Measurements from ENCODE around the gene ATP2B1.

DNA sequence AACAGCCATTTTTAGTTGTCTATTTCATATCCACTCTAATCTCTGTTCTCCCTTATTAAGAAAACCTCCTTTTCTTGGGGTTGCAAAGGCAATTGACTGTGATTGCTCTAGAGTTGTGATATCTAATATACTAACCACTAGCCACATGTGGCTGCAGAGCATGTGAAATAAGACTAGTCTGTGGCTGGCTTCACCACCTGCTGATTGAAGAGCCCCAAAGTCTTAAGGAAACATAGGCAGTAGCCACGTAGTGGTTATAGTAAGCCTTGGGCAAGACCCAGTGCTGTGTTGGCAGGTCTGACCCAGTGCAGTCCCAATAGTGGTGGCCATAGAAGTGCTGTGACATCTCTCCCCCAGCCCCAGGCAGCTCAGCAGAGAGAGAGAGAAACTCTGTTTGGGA, 28.4 kb upstream of the ATP2B1 start:
- TF ChIP-seq ZNF557 (CRISPR knock-in tag; IDR thresholded peaks at IDR 0.05) (no peak), ZNF780A (CRISPR knock-in tag; IDR thresholded peaks at IDR 0.05) (no peak), ZNF501 (CRISPR knock-in tag; IDR thresholded peaks at IDR 0.05) (no peak), ZZZ3 (CRISPR knock-in tag; IDR thresholded peaks at IDR 0.05; ENCODE audit: borderline replicate concordance) (no peak), ATF7 (IDR thresholded peaks at IDR 0.05) (no peak), ATF7 (CRISPR knock-in tag; IDR thresholded peaks at IDR 0.05) (no peak), MAFG (CRISPR knock-in tag; IDR thresholded peaks at IDR 0.05) (no peak), ASH2L (IDR thresholded peaks at IDR 0.05; ENCODE audit: insufficient read length, low read depth, low read length) (no peak), KLF11 (CRISPR knock-in tag; IDR thresholded peaks at IDR 0.05) (no peak), RBAK (CRISPR knock-in tag; IDR thresholded peaks at IDR 0.05) (no peak)
- TF ChIP-seq, protein P1, sequence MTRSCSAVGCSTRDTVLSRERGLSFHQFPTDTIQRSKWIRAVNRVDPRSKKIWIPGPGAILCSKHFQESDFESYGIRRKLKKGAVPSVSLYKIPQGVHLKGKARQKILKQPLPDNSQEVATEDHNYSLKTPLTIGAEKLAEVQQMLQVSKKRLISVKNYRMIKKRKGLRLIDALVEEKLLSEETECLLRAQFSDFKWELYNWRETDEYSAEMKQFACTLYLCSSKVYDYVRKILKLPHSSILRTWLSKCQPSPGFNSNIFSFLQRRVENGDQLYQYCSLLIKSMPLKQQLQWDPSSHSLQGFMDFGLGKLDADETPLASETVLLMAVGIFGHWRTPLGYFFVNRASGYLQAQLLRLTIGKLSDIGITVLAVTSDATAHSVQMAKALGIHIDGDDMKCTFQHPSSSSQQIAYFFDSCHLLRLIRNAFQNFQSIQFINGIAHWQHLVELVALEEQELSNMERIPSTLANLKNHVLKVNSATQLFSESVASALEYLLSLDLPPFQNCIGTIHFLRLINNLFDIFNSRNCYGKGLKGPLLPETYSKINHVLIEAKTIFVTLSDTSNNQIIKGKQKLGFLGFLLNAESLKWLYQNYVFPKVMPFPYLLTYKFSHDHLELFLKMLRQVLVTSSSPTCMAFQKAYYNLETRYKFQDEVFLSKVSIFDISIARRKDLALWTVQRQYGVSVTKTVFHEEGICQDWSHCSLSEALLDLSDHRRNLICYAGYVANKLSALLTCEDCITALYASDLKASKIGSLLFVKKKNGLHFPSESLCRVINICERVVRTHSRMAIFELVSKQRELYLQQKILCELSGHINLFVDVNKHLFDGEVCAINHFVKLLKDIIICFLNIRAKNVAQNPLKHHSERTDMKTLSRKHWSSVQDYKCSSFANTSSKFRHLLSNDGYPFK (CRISPR knock-in tag; IDR thresholded peaks at IDR 0.05; ENCODE audit: borderline replicate concordance), result no peak
- TF ChIP-seq, protein P2, sequence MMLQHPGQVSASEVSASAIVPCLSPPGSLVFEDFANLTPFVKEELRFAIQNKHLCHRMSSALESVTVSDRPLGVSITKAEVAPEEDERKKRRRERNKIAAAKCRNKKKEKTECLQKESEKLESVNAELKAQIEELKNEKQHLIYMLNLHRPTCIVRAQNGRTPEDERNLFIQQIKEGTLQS (CRISPR knock-in tag; IDR thresholded peaks at IDR 0.05), result no peak
- TF ChIP-seq, protein P3, sequence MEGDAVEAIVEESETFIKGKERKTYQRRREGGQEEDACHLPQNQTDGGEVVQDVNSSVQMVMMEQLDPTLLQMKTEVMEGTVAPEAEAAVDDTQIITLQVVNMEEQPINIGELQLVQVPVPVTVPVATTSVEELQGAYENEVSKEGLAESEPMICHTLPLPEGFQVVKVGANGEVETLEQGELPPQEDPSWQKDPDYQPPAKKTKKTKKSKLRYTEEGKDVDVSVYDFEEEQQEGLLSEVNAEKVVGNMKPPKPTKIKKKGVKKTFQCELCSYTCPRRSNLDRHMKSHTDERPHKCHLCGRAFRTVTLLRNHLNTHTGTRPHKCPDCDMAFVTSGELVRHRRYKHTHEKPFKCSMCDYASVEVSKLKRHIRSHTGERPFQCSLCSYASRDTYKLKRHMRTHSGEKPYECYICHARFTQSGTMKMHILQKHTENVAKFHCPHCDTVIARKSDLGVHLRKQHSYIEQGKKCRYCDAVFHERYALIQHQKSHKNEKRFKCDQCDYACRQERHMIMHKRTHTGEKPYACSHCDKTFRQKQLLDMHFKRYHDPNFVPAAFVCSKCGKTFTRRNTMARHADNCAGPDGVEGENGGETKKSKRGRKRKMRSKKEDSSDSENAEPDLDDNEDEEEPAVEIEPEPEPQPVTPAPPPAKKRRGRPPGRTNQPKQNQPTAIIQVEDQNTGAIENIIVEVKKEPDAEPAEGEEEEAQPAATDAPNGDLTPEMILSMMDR (CRISPR knock-in tag; IDR thresholded peaks at IDR 0.05), result no peak
